Measurements from ENCODE around the gene LIG1.

LIG1 gene

DNA sequence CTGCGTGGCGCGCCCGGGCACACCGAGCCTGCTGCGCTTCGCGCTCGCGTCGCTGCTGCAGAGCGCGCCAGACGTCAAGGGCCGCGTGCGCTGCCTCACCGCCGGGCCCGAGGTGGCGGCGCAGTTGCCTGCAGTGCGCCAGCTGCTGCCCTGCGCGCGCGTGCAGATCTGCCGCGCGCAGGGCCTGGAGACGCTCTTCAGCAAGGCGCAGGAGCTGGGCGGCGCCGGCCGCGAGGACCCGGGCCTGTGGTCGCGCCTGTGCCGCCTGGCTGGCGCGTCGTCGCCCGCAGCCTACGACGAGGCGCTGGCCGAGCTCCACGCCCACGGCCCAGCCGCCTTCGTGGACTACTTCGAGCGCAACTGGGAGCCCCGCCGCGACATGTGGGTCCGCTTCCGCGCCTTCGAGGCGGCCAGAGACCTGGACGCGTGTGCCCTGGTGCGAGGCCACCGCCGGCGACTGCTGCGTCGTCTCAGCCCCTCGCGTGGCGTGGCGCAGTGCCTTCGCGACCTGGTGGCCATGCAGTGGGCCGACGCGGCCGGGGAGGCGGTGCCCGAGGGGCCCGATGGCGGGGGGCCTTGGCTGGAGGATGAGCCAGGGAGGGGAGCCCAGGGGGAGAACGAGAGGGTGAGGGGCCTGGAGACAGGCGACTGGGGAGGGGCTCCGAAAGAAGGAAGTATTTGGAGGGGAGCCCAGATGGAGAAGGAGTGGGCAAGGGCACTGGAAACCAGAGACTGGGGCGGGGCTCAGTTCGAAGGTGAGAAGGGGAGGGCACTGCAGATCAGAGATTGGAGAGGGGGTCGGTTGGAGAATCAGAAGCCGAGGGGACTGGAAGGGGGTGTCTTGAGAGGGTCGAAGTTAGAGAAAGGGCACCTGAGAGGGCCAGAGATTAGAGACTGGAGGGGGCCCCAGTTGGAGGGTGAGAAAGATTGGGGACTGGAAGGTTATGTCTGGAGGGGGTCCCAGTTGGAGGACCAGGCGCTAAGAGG, 25.0 kb upstream of the LIG1 start:
- no peaks in the 10 kb centered on the region for H3K4me1 ChIP-seq
- H3K36me3 ChIP-seq = peaks cover 0 to 21% (median 0%) of the 10 kb centered on the region in 3 donors
- H3K27me3 ChIP-seq = no peaks in the 10 kb centered on the region
- TF ChIP-seq, protein P1, sequence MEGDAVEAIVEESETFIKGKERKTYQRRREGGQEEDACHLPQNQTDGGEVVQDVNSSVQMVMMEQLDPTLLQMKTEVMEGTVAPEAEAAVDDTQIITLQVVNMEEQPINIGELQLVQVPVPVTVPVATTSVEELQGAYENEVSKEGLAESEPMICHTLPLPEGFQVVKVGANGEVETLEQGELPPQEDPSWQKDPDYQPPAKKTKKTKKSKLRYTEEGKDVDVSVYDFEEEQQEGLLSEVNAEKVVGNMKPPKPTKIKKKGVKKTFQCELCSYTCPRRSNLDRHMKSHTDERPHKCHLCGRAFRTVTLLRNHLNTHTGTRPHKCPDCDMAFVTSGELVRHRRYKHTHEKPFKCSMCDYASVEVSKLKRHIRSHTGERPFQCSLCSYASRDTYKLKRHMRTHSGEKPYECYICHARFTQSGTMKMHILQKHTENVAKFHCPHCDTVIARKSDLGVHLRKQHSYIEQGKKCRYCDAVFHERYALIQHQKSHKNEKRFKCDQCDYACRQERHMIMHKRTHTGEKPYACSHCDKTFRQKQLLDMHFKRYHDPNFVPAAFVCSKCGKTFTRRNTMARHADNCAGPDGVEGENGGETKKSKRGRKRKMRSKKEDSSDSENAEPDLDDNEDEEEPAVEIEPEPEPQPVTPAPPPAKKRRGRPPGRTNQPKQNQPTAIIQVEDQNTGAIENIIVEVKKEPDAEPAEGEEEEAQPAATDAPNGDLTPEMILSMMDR (IDR thresholded peaks at IDR 0.05) = no peak
- no peak overlapping the region for H3K4me3 ChIP-seq
- DNase-seq = peak in 1 of 2 donors; percentile 42
- intact Hi-C loops (cut with DNase I; ENCODE audit: low total_unique reads) = no loop called here
- H3K9me3 ChIP-seq = no peaks in the 10 kb centered on the region
- no peak overlapping the region for H3K27ac ChIP-seq

DNA sequence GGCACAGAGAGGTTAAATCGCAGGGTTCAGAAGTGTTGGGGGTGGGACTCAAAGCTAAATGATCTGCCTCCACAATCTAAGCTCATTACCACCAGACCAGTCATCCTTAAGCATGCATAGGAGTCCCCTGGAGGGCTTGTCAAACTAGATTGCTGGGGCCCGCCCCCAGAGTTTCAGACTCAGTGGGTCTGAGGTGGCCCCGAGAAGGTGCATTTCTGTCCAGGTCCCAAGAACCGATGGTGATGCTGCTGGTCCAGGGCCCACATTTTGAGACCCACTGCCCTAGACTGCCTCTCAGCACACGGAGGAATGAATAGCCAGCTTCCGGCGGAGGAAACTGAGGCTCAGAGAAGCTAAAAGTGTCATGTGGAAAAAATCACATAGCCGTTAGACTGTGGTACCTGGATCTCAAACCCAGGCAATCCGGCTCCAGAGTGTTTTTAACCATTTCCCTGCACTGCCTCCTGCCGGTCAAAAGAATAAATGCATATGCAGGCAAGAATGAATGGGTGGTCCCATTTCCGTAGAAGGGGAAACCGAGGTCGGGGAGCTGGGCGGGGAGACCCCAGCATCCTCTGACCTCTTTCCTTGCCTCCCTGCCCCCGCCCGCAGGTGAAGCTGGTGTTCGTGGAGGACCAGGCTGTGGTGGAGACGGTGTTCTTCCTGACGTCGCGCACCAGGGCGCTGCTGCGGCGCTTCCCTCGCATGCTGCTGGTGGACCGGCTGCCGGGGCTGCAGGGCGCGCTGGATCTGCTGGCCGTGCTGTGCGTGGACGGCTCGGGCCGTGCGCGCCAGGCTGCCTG, 24.1 kb upstream of the LIG1 start:
- TF ChIP-seq, protein P1 (IDR thresholded peaks at IDR 0.05) = peak; percentile 12 to 33
- H3K27ac ChIP-seq = no peak overlapping the region
- intact Hi-C loops (cut with DNase I; ENCODE audit: low total_unique reads) = no loop called here
- peaks cover 0 to 26% (median 0%) of the 10 kb centered on the region in 3 donors for H3K36me3 ChIP-seq
- no peaks in the 10 kb centered on the region for H3K27me3 ChIP-seq
- peak in 1 of 2 donors; percentile 57 for DNase-seq
- H3K4me1 ChIP-seq = no peaks in the 10 kb centered on the region
- H3K4me3 ChIP-seq = no peak overlapping the region
- no peaks in the 10 kb centered on the region for H3K9me3 ChIP-seq

DNA sequence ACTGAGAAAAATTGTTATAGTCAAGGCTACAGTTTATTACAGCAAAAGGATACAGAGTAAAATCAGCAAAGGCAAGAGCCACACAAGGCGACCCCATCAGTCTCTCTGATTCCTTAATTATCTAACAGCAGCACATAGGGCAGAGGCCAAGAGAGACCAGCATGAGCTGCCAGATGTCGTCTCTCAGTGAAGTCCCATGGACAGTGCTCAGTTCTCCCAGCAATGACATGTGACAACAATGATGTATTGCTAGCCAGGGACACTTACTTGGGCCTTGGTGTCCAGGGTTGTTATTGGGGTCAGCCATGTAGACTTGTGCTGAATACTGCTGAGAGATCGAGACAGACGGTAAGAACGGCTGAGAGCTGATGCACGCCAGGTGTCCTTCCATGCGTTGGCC, 22.6 kb upstream of the LIG1 start:
- H3K4me1 ChIP-seq = no peaks in the 10 kb centered on the region
- DNase-seq = no peak
- H3K27me3 ChIP-seq = no peaks in the 10 kb centered on the region
- intact Hi-C loops (cut with DNase I; ENCODE audit: low total_unique reads) = no loop called here
- no peaks in the 10 kb centered on the region for H3K9me3 ChIP-seq
- H3K27ac ChIP-seq = no peak overlapping the region
- H3K4me3 ChIP-seq = no peak overlapping the region
- peaks cover 0 to 35% (median 2%) of the 10 kb centered on the region in 3 donors for H3K36me3 ChIP-seq
- TF ChIP-seq, protein P1 (IDR thresholded peaks at IDR 0.05) = no peak

DNA sequence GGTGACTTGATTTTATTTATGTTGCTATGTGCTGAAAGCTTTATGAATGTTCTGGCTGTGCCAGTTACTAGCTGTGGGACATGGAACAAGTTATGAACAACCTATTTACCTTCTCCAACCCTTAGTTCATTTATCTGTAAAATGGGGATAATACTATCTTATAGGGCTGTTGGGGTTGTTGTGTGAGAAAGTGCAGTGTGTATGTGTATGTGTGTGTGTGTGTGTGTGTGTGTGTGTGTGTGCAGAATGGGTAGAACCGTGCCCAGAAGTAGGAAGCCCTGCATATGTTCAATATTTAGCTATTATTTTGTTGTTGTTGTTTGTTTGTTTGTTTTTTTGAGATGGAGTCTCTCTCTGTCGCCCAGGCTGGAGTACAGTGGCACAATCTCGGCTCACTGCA, 20.7 kb upstream of the LIG1 start:
- no peaks in the 10 kb centered on the region for H3K4me1 ChIP-seq
- H3K27me3 ChIP-seq = no peaks in the 10 kb centered on the region
- peaks cover 0 to 37% (median 4%) of the 10 kb centered on the region in 3 donors for H3K36me3 ChIP-seq
- DNase-seq = no peak
- TF ChIP-seq, protein P1 (IDR thresholded peaks at IDR 0.05) = no peak
- no peak overlapping the region for H3K4me3 ChIP-seq
- H3K9me3 ChIP-seq = no peaks in the 10 kb centered on the region
- no peak overlapping the region for H3K27ac ChIP-seq
- intact Hi-C loops (cut with DNase I; ENCODE audit: low total_unique reads) = no loop called here

DNA sequence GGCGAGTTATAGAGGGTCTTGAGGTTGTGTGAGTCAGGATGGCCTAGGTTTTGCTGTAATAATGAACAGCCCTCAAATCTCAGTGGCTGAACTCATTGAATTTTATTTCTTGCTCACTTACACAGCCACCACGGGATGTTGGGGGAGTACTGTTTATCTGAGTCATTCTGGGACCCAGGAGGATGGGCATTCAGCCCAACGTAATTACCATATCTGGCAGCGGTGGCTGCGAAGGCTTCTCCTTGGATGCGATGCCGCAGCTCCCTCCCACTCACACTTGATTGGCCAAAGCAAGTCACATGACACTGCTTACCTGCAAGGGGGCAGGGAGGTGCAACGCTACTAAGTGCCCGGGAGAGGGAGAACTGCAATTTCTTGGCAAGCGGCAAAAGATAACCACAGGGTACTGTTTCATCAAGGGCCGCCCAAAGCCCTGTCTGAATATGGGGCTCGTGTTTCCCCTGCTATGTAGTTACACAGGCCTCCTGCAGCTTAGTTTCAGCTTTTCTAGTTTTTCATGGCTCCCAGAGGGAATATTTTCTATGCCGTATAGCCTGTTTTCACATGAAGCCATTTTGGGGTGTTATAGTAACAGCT, 20.2 kb upstream of the LIG1 start:
- no peak overlapping the region for H3K27ac ChIP-seq
- H3K9me3 ChIP-seq = no peaks in the 10 kb centered on the region
- no peaks in the 10 kb centered on the region for H3K4me1 ChIP-seq
- peaks cover 0 to 36% (median 4%) of the 10 kb centered on the region in 3 donors for H3K36me3 ChIP-seq
- no peak overlapping the region for H3K4me3 ChIP-seq
- intact Hi-C loops (cut with DNase I; ENCODE audit: low total_unique reads) = no loop called here
- TF ChIP-seq, protein P1 (IDR thresholded peaks at IDR 0.05) = no peak
- no peaks in the 10 kb centered on the region for H3K27me3 ChIP-seq
- DNase-seq = peak in 1 of 2 donors; percentile 10

All from tibial artery (tissue), 4 donors.